Spinal cord (tissue), 10 donors: ENCODE measurements around the gene SLC4A2. TPM values are rescaled to one million over a fixed set of nuclear protein-coding genes. Genes with fewer than 3 reads are reported as not detected.

ENCODE experiments used
- DNase-seq, 6 donors: peaks; one replicate each; pipeline versions ENCODE4 v3.0.0 to v3.0.0-alpha.2; 2013 to 2015; ENCODE audit warnings: low spot score in 6 of 6, low read depth in 4 of 6
- H3K27ac ChIP-seq: one replicate; pipeline ENCODE4 v1.5.1; 2013; ENCODE audit warnings: low read depth, low read length, control low read depth
- H3K27me3 ChIP-seq: one replicate; pipeline ENCODE4 v1.6.1; 2013; ENCODE audit warnings: low read length; ENCODE audit not compliant: control insufficient read depth, insufficient read depth
- H3K36me3 ChIP-seq: one replicate; pipeline ENCODE4 v1.6.1; 2013; ENCODE audit warnings: low read length; ENCODE audit not compliant: control insufficient read depth, insufficient read depth
- H3K4me1 ChIP-seq: one replicate; pipeline ENCODE4 v1.6.1; 2013; ENCODE audit warnings: low read length; ENCODE audit not compliant: control insufficient read depth, insufficient read depth
- H3K4me3 ChIP-seq: one replicate; pipeline ENCODE4 v1.5.1; 2013; ENCODE audit warnings: low read depth, low read length, control low read depth
- H3K9me3 ChIP-seq: one replicate; pipeline ENCODE4 v1.6.1; 2013; ENCODE audit warnings: low read length; ENCODE audit not compliant: control insufficient read depth, insufficient read depth
- WGBS: methylation state at CpG from one replicate; pipeline ENCODE4 v1.1.5; 2013; ENCODE audit warnings: missing lambda C conversion rate; ENCODE audit not compliant: insufficient coverage; 5-methylcytosine and 5-hydroxymethylcytosine counted together
- polyA plus RNA-seq, 2 donors: library from polyadenylated mRNA; unstranded; fragments of 120-200 nt; gene quantifications; one replicate each; pipeline ENCODE4 v1.2.1, GENCODE V29; 2013; ENCODE audit not compliant: insufficient read length in 2 of 2
- total RNA-seq, 2 donors: library from RNA; depleted of rRNA in 1 of 2; stranded (reverse); fragments of 120-200 nt in 1 of 2; fragments of >200 nt in 1 of 2; gene quantifications; one replicate each; pipeline versions ENCODE4 v1.2.3 to v1.2.4, GENCODE V29; 2013 to 2014
- donor health status: healthy.

The SLC4A2 gene
- total and polyA plus RNA-seq, 4 donors: 27.5 to 101 (median 79.5) TPM

GRCh38 chr7:151013733-151014497, 45.5 kb upstream of the SLC4A2 start:
- no peaks in the 10 kb centered on the region for H3K9me3 ChIP-seq
- peak overlapping the region; percentile 40 for H3K4me3 ChIP-seq
- H3K36me3 ChIP-seq: peaks cover 9% of the 10 kb centered on the region
- peak overlapping the region; percentile 61 for H3K27ac ChIP-seq
- WGBS: 3% methylated on average over 52 of the region's 55 CpGs
- H3K27me3 ChIP-seq: peaks cover 18% of the 10 kb centered on the region
- peak in 5 of 6 donors; percentile 76 to 98 (median 90) for DNase-seq
- H3K4me1 ChIP-seq: peaks cover 56% of the 10 kb centered on the region

- Histone ChIP-seq H3K9me3 (no peaks in the 10 kb centered on the region), H3K36me3 (peaks cover 8% of the 10 kb centered on the region), H3K4me3 (no peak overlapping the region), H3K27ac (no peak overlapping the region), H3K27me3 (peaks cover 28% of the 10 kb centered on the region), H3K4me1 (peaks cover 57% of the 10 kb centered on the region)
- 78% methylated on average over 8 of the region's 8 CpGs for WGBS
- DNase-seq: no peak
These were observed 44.4 kb upstream of the SLC4A2 start for GRCh38 chr7:151014950-151015349.

- Histone ChIP-seq H3K36me3 (peaks cover 7% of the 10 kb centered on the region), H3K9me3 (no peaks in the 10 kb centered on the region), H3K27me3 (peaks cover 38% of the 10 kb centered on the region), H3K4me3 (no peak overlapping the region), H3K4me1 (peaks cover 52% of the 10 kb centered on the region), H3K27ac (no peak overlapping the region)
- WGBS: 100% methylated on average over 4 of the region's 5 CpGs
- no peak for DNase-seq
These were observed 43.4 kb upstream of the SLC4A2 start for GRCh38 chr7:151015967-151016366.

GRCh38 chr7:151016505-151016904, 42.9 kb upstream of the SLC4A2 start:
- Histone ChIP-seq H3K4me1 (peaks cover 52% of the 10 kb centered on the region), H3K36me3 (peaks cover 7% of the 10 kb centered on the region), H3K27me3 (peaks cover 38% of the 10 kb centered on the region), H3K9me3 (no peaks in the 10 kb centered on the region), H3K4me3 (no peak overlapping the region), H3K27ac (no peak overlapping the region)
- 89% methylated on average over 7 of the region's 8 CpGs for WGBS
- no peak for DNase-seq

- peaks cover 52% of the 10 kb centered on the region for H3K4me1 ChIP-seq
- H3K36me3 ChIP-seq: peaks cover 7% of the 10 kb centered on the region
- no peak for DNase-seq
- no peak overlapping the region for H3K4me3 ChIP-seq
- H3K9me3 ChIP-seq: no peaks in the 10 kb centered on the region
- H3K27me3 ChIP-seq: peaks cover 38% of the 10 kb centered on the region
- no peak overlapping the region for H3K27ac ChIP-seq
- 81% methylated on average over 15 of the region's 15 CpGs for WGBS
These were observed 42.4 kb upstream of the SLC4A2 start for GRCh38 chr7:151016942-151017341.

- H3K9me3 ChIP-seq: no peaks in the 10 kb centered on the region
- peaks cover 3% of the 10 kb centered on the region for H3K36me3 ChIP-seq
- peaks cover 48% of the 10 kb centered on the region for H3K4me1 ChIP-seq
- H3K27me3 ChIP-seq: peaks cover 35% of the 10 kb centered on the region
- peak overlapping the region; percentile 31 for H3K4me3 ChIP-seq
- WGBS: 57% methylated on average over 13 of the region's 13 CpGs
- no peak overlapping the region for H3K27ac ChIP-seq
- DNase-seq: no peak
These were observed 41.9 kb upstream of the SLC4A2 start for GRCh38 chr7:151017370-151017952.

GRCh38 chr7:151017953-151018420, 41.4 kb upstream of the SLC4A2 start:
- H3K27ac ChIP-seq: no peak overlapping the region
- WGBS: 4% methylated on average over 30 of the region's 34 CpGs
- H3K9me3 ChIP-seq: no peaks in the 10 kb centered on the region
- peaks cover 3% of the 10 kb centered on the region for H3K36me3 ChIP-seq
- H3K4me1 ChIP-seq: peaks cover 43% of the 10 kb centered on the region
- DNase-seq: peak in 5 of 6 donors; percentile 45 to 90 (median 56)
- H3K4me3 ChIP-seq: peak overlapping the region; percentile 31
- H3K27me3 ChIP-seq: peaks cover 33% of the 10 kb centered on the region

GRCh38 chr7:151018421-151019129, 40.8 kb upstream of the SLC4A2 start:
- under 1% methylated on average over 76 of the region's 82 CpGs for WGBS
- Histone ChIP-seq H3K27ac (no peak overlapping the region), H3K9me3 (no peaks in the 10 kb centered on the region), H3K36me3 (peaks cover 3% of the 10 kb centered on the region), H3K4me1 (peaks cover 38% of the 10 kb centered on the region), H3K27me3 (peaks cover 32% of the 10 kb centered on the region), H3K4me3 (peak overlapping the region; percentile 31)
- DNase-seq: peak in 2 of 6 donors; percentile 81 to 83

- Histone ChIP-seq H3K27me3 (peaks cover 32% of the 10 kb centered on the region), H3K4me1 (peaks cover 33% of the 10 kb centered on the region), H3K4me3 (no peak overlapping the region), H3K9me3 (no peaks in the 10 kb centered on the region), H3K27ac (no peak overlapping the region), H3K36me3 (peaks cover 3% of the 10 kb centered on the region)
- no peak for DNase-seq
- WGBS: 11% methylated on average over 20 of the region's 20 CpGs
These were observed 40.3 kb upstream of the SLC4A2 start for GRCh38 chr7:151019130-151019447.
